Esophagus (tissue), 2 donors: ENCODE data around the gene SMURF1. TPM values are rescaled to one million over a fixed set of nuclear protein-coding genes. Genes with fewer than 3 reads are reported as not detected.

Source experiments
- polyA plus RNA-seq, 2 donors: library from polyadenylated mRNA; stranded (reverse); fragments of 200-250 nt; gene quantifications; one replicate each; pipeline ENCODE4 v1.2.3, GENCODE V29; 2013
- donor health status: healthy with polysubstance abuse.
- donor health status: Bipolar disorder and iron deficiency.

Gene SMURF1
- polyA plus RNA-seq, 2 donors = 11.7 to 12.9 TPM

Other genes with a start within 250 kb of the SMURF1 start
- under 1 TPM; 0.39 to 0.81 TPM for gene KPNA7, start 64.0 kb upstream of the SMURF1 start, polyA plus RNA-seq
- gene MYH16, start 128.7 kb upstream of the SMURF1 start, polyA plus RNA-seq = under 1 TPM in 1 of 2 donors, not detected in 1; 0.04 TPM
- gene ARPC1A, start 181.8 kb upstream of the SMURF1 start, polyA plus RNA-seq = 100 to 1,000 TPM; 150 to 209 TPM
- 10 to 100 TPM; 18.0 to 55.7 TPM for gene ARPC1B, start 230.6 kb upstream of the SMURF1 start, polyA plus RNA-seq